PC-3 (cell line): ENCODE data around the gene SVOPL. TPM values are rescaled to one million over a fixed set of nuclear protein-coding genes. Genes with fewer than 3 reads are reported as not detected.
A peak's percentile ranks its signal among the peaks of the same experiment; 100 is the strongest.

Experiments used
- ATAC-seq: fragments of 200-7000 bp; cut with Tn5 transposase; 2 replicates; pipeline ENCODE4 v1.9.1; 2020; ENCODE audit warnings: mild to moderate bottlenecking, moderate library complexity
- BruUV-seq: library from RNA; stranded (reverse); fragments of 400-500 nt; replicated peaks from 2 replicates; lab custom pipeline; 2021; lab: Mats Ljungman, UMichigan
- CTCF ChIA-PET: fragments of 300-600 bp; sonication (Branson Sonifier 250); formaldehyde crosslinking; loops from one replicate; lab custom pipeline; 2022; ENCODE audit warnings: antibody characterized with exemption; lab: Charles Lee
- POLR2A ChIA-PET: fragments of 300-600 bp; sonication (Branson Sonifier 250); formaldehyde crosslinking; loops from one replicate; lab custom pipeline; 2022; ENCODE audit warnings: antibody characterized with exemption; ENCODE audit not compliant: unreplicated experiment; lab: Charles Lee
- DNase-seq: peaks from one replicate; pipeline ENCODE4 v3.0.0-alpha.2; 2015
- H2AFZ ChIP-seq: fragments of 300-600 bp; sonication (generic); 2 replicates; pipeline ENCODE4 v1.6.0; 2016; ENCODE audit warnings: antibody characterized with exemption, low read length
- H3F3A ChIP-seq: fragments of 300-600 bp; sonication (generic); one replicate; pipeline ENCODE4 v1.6.0; 2017; ENCODE audit warnings: antibody characterized with exemption, low read length, control low read depth, mild to moderate bottlenecking; ENCODE audit not compliant: unreplicated experiment
- H3K27ac ChIP-seq: fragments of 300-600 bp; sonication (generic); 2 replicates; pipeline ENCODE4 v1.5.1; 2016; ENCODE audit warnings: mild to moderate bottlenecking, low read length
- H3K27me3 ChIP-seq: fragments of 300-600 bp; sonication (generic); 2 replicates; pipeline ENCODE4 v1.6.1; 2016; ENCODE audit warnings: low read length, mixed read lengths
- H3K36me3 ChIP-seq: fragments of 300-600 bp; sonication (generic); 2 replicates; pipeline ENCODE4 v1.6.1; 2016; ENCODE audit warnings: low read depth, mixed run types, low read length, mixed read lengths
- H3K4me1 ChIP-seq: fragments of 300-600 bp; sonication (generic); 2 replicates; pipeline ENCODE4 v1.5.1; 2016; ENCODE audit warnings: low read length; ENCODE audit not compliant: insufficient read depth
- H3K4me2 ChIP-seq: fragments of 300-600 bp; sonication (generic); 2 replicates; pipeline ENCODE4 v1.6.0; 2016; ENCODE audit warnings: low read length
- H3K4me3 ChIP-seq: fragments of 300-600 bp; sonication (generic); 2 replicates; pipeline ENCODE4 v1.5.1; 2016; ENCODE audit warnings: mild to moderate bottlenecking, low read length, mixed read lengths
- H3K79me2 ChIP-seq: fragments of 300-600 bp; sonication (generic); 2 replicates; pipeline ENCODE4 v1.6.1; 2017; ENCODE audit warnings: low read length, mixed read lengths
- H3K9ac ChIP-seq: fragments of 300-600 bp; sonication (generic); 2 replicates; pipeline ENCODE4 v1.6.0; 2016; ENCODE audit warnings: mild to moderate bottlenecking, low read length
- H3K9me2 ChIP-seq: fragments of 300-600 bp; sonication (generic); replicated peaks from 2 replicates; pipeline ENCODE4 v1.6.1; 2016; ENCODE audit warnings: mixed run types, low read length, mixed read lengths
- H3K9me3 ChIP-seq: fragments of 300-600 bp; sonication (generic); 2 replicates; pipeline ENCODE4 v1.6.1; 2016; ENCODE audit warnings: low read length, mixed read lengths
- H4K20me1 ChIP-seq: fragments of 300-600 bp; sonication (generic); 2 replicates; pipeline ENCODE4 v1.6.1; 2016; ENCODE audit warnings: low read length, mixed read lengths
- CTCF ChIP-seq: fragments of 300-600 bp; sonication (generic); conservative IDR thresholded peaks from 2 replicates; pipeline ENCODE4 v1.5.1; 2017; ENCODE audit warnings: antibody characterized with exemption, low read depth, mild to moderate bottlenecking, low read length
- EZH2 ChIP-seq: fragments of 300-600 bp; sonication (generic); IDR thresholded peaks from one replicate; pipeline ENCODE4 v1.6.1; 2017; ENCODE audit warnings: antibody characterized with exemption, mild to moderate bottlenecking, low read length; ENCODE audit not compliant: unreplicated experiment
- EZH2phosphoT487 ChIP-seq: fragments of 300-600 bp; sonication (generic); IDR thresholded peaks from 2 replicates; pipeline ENCODE4 v1.6.1; 2018; ENCODE audit warnings: mild to moderate bottlenecking, antibody characterized with exemption, low read length, borderline replicate concordance
- intact Hi-C: fragments of 100-400 bp; cut with micrococcal nuclease; formaldehyde crosslinking; loops from 2 replicates; pipeline ENCODE4 v1.9.0; 2023
- total RNA-seq: library from RNA; depleted of rRNA; stranded (reverse); fragments of >200 nt; gene quantifications from 2 replicates; pipeline ENCODE4 v1.2.3, GENCODE V29; 2014

SVOPL gene
- total RNA-seq, 1 experiment from 2014 or later, result not detected

- no peaks in the 10 kb centered on the region for H4K20me1 ChIP-seq
- no TSS peak for BruUV-seq
- DNase-seq (no peak), ATAC-seq (no peak)
- H3K4me3 ChIP-seq, result no peak overlapping the region
- H3K79me2 ChIP-seq, result no peaks in the 10 kb centered on the region
- H3K27me3 ChIP-seq, result no peaks in the 10 kb centered on the region
- H3K36me3 ChIP-seq, result no peaks in the 10 kb centered on the region
- no peaks in the 10 kb centered on the region for H3K4me1 ChIP-seq
- H3K27ac ChIP-seq, result no peak overlapping the region
- no peak overlapping the region for H3K9ac ChIP-seq
- no peak overlapping the region for H2AFZ ChIP-seq
- no peaks in the 10 kb centered on the region for H3K9me2 ChIP-seq
- CTCF ChIA-PET, result interaction anchor here (0.7 kb wide), 1 partner anchor 74 kb away, joined by 10 read pairs; no protein-coding TSS in a partner anchor
- H3F3A ChIP-seq, result no peaks in the 10 kb centered on the region
- intact Hi-C loops, result no loop called here
- H3K4me2 ChIP-seq, result no peak overlapping the region
- TF ChIP-seq EZH2 (no peak), EZH2phosphoT487 (no peak), CTCF (no peak)
- H3K9me3 ChIP-seq, result no peaks in the 10 kb centered on the region
- POLR2A ChIA-PET, result no interaction called here
Measured at GRCh38 chr7:138654616-138655015, 46.5 kb downstream of the SVOPL start.

GRCh38 chr7:138649506-138649905 is 51.7 kb downstream of the SVOPL start:
- H3K9me3 ChIP-seq, result no peaks in the 10 kb centered on the region
- no peaks in the 10 kb centered on the region for H3K36me3 ChIP-seq
- H3K9me2 ChIP-seq, result no peaks in the 10 kb centered on the region
- no TSS peak for BruUV-seq
- DNase-seq (no peak), ATAC-seq (no peak)
- H3K9ac ChIP-seq, result no peak overlapping the region
- TF ChIP-seq EZH2, result no peak
- no peak for TF ChIP-seq CTCF
- TF ChIP-seq EZH2phosphoT487, result no peak
- H3K4me1 ChIP-seq, result no peaks in the 10 kb centered on the region
- no peak overlapping the region for H3K4me3 ChIP-seq
- H3K27ac ChIP-seq, result no peak overlapping the region
- H3K4me2 ChIP-seq, result no peak overlapping the region
- no peaks in the 10 kb centered on the region for H3K79me2 ChIP-seq
- H3K27me3 ChIP-seq, result no peaks in the 10 kb centered on the region
- no peaks in the 10 kb centered on the region for H3F3A ChIP-seq
- CTCF ChIA-PET, result no interaction called here
- H4K20me1 ChIP-seq, result no peaks in the 10 kb centered on the region
- intact Hi-C loops, result no loop called here
- POLR2A ChIA-PET, result no interaction called here
- no peak overlapping the region for H2AFZ ChIP-seq

- Histone ChIP-seq H3K4me1 (no peaks in the 10 kb centered on the region), H3K9ac (no peak overlapping the region), H3K36me3 (no peaks in the 10 kb centered on the region), H3K4me3 (no peak overlapping the region), H3K4me2 (no peak overlapping the region), H3K27ac (no peak overlapping the region), H4K20me1 (no peaks in the 10 kb centered on the region), H3K79me2 (no peaks in the 10 kb centered on the region), H2AFZ (no peak overlapping the region), H3F3A (no peaks in the 10 kb centered on the region), H3K9me3 (no peaks in the 10 kb centered on the region), H3K27me3 (no peaks in the 10 kb centered on the region), H3K9me2 (no peaks in the 10 kb centered on the region)
- POLR2A ChIA-PET, result no interaction called here
- TF ChIP-seq EZH2phosphoT487, result no peak
- TF ChIP-seq CTCF, result peak; percentile 19; the same call in 1 of the 2 replicates
- intact Hi-C loops, result no loop called here
- no peak for DNase-seq
- CTCF ChIA-PET, result no interaction called here
- no peak for ATAC-seq
- BruUV-seq, result no TSS peak
Measured at GRCh38 chr7:138645284-138645683, 55.9 kb downstream of the SVOPL start.
